Ovary (tissue), 9 donors: ENCODE measurements around the gene NIPBL. TPM values are rescaled to one million over a fixed set of nuclear protein-coding genes. Genes with fewer than 3 reads are reported as not detected.
"Not testable (repeated sequence)": the region's sequence is repeated elsewhere in the genome, so short reads cannot be mapped to it uniquely, and the experiment has no call there.

Source experiments
- DNase-seq, 5 donors: peaks; one replicate each; pipeline ENCODE4 v3.0.0-alpha.2; 2019 to 2020
- H3K27ac ChIP-seq, 2 donors: fragments of 200-600 bp; one replicate each; pipeline versions ENCODE4 v1.5.1 to v1.8.0; 2019 to 2022
- H3K27me3 ChIP-seq: fragments of 200-600 bp; one replicate; pipeline ENCODE4 v1.8.0; 2022
- H3K36me3 ChIP-seq: fragments of 200-600 bp; sonication (generic); one replicate; pipeline ENCODE4 v1.5.1; 2019
- H3K4me1 ChIP-seq: one replicate; pipeline ENCODE4 v1.8.1; 2013; ENCODE audit warnings: mild to moderate bottlenecking, moderate library complexity; ENCODE audit not compliant: insufficient read depth
- H3K4me3 ChIP-seq: fragments of 200-600 bp; sonication (generic); one replicate; pipeline ENCODE4 v1.5.1; 2017
- H3K9me3 ChIP-seq, 2 donors: fragments of 200-600 bp in 1 of 2; sonication (generic) in 1 of 2; one replicate each; pipeline versions ENCODE4 v1.5.1 to v1.8.1; 2013 to 2019; ENCODE audit warnings: mild to moderate bottlenecking in 1 of 2, moderate library complexity in 1 of 2
- EP300 ChIP-seq: sonication (generic); formaldehyde crosslinking; IDR thresholded peaks from one replicate; pipeline ENCODE4 v1.6.1; 2017; ENCODE audit warnings: antibody characterized with exemption
- POLR2A ChIP-seq: fragments of 450-650 bp; IDR thresholded peaks from one replicate; pipeline ENCODE4 v1.6.1; 2017; ENCODE audit warnings: antibody characterized with exemption, mild to moderate bottlenecking, moderate library complexity
- whole genome bisulfite sequencing, 3 donors: extraction: QIAGEN DNeasy Blood & Tissue Kit in 1 of 3; methylation state at CpG; one replicate each; pipeline versions ENCODE4 v1.1.5 to v1.1.7; 2013 to 2017; 5-methylcytosine and 5-hydroxymethylcytosine counted together
- intact Hi-C, 4 donors: fragments of 100-400 bp; cut with DNase I; formaldehyde crosslinking; loops; one replicate each; pipeline versions ENCODE4 v1.11.0 to v1.15.1; 2022 to 2023
- polyA plus RNA-seq, 2 donors: library from polyadenylated mRNA; stranded (reverse); fragments of 200-250 nt in 1 of 2; fragments of 350-450 nt in 1 of 2; fragmentation: Illumina TruSeq in 1 of 2; extraction: RNeasy Lipid Tissue Mini Kit (QIAGEN cat#74804) in 1 of 2; gene quantifications; one replicate each; pipeline ENCODE4 v1.2.3, GENCODE V29; 2013 to 2014
- total RNA-seq, 7 donors: library from RNA; depleted of rRNA in 2 of 7; stranded (reverse); fragments of >200 nt in 2 of 7; fragmentation: NEBNext Ultra II Directional in 3 of 7; extraction: Animal tissue kit (Norgen Biotek cat#: 25700) in 3 of 7; gene quantifications; one replicate each; pipeline versions ENCODE4 v1.1.0 to v1.2.4, GENCODE V29; 2016 to 2023
- TF ChIP-seq, protein P1 (sequence below), 3 donors: fragments of 450-650 bp in 2 of 3; fragments of 200-600 bp in 1 of 3; IDR thresholded peaks; one replicate each; pipeline versions ENCODE4 v1.5.1 to v1.8.0; 2016 to 2022; ENCODE audit warnings: antibody characterized with exemption in 3 of 3, mild to moderate bottlenecking in 1 of 3
- donor health status: DM: no; HTN: no; CAD: no; lungs with moderate emphysema.
- donor health status: DM: no; HTN: no; CAD: no.
- donor health status: Bipolar disorder and iron deficiency.
- donor health status: DM: yes; HTN: yes; CAD: no.
- donor health status: DM: no; HTN: no; CAD: no.
- donor health status: DM: yes; HTN: yes; CAD: no.

The NIPBL gene
- total and polyA plus RNA-seq, 9 donors = 20.8 to 73.1 (median 61.7) TPM

DNA sequence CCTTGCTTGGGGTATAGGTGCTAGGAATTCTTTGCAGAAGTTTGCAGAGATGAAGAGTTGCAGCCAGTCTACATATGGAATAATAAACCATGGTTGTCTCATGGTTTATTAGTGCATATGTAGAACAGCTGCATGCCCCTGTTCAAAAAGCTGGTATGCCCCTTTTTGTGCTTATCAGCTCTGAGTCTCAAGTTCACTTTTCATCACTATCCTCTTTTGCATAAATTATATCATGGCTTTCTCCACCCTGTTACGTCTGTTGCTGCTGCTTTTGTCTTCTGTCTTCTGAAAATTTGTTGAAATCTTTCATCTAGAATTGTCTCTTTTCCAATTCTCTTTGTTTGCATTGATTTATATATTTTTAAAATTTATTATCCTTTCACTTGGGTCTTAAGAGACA, 200.6 kb downstream of the NIPBL start:
- TF ChIP-seq, protein P1, sequence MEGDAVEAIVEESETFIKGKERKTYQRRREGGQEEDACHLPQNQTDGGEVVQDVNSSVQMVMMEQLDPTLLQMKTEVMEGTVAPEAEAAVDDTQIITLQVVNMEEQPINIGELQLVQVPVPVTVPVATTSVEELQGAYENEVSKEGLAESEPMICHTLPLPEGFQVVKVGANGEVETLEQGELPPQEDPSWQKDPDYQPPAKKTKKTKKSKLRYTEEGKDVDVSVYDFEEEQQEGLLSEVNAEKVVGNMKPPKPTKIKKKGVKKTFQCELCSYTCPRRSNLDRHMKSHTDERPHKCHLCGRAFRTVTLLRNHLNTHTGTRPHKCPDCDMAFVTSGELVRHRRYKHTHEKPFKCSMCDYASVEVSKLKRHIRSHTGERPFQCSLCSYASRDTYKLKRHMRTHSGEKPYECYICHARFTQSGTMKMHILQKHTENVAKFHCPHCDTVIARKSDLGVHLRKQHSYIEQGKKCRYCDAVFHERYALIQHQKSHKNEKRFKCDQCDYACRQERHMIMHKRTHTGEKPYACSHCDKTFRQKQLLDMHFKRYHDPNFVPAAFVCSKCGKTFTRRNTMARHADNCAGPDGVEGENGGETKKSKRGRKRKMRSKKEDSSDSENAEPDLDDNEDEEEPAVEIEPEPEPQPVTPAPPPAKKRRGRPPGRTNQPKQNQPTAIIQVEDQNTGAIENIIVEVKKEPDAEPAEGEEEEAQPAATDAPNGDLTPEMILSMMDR (IDR thresholded peaks at IDR 0.05) = no peak
- TF ChIP-seq EP300 (no peak), POLR2A (no peak)
- no peak for DNase-seq
- H3K4me1 ChIP-seq = no peaks in the 10 kb centered on the region
- no peaks in the 10 kb centered on the region for H3K9me3 ChIP-seq
- H3K27me3 ChIP-seq = no peaks in the 10 kb centered on the region
- no peaks in the 10 kb centered on the region for H3K36me3 ChIP-seq
- no peak overlapping the region for H3K27ac ChIP-seq
- intact Hi-C loops = no loop called here
- H3K4me3 ChIP-seq = no peak overlapping the region
- 82 to 84% (median 83%) methylated on average over 1 of the region's 1 CpG for WGBS, 3 donors

DNA sequence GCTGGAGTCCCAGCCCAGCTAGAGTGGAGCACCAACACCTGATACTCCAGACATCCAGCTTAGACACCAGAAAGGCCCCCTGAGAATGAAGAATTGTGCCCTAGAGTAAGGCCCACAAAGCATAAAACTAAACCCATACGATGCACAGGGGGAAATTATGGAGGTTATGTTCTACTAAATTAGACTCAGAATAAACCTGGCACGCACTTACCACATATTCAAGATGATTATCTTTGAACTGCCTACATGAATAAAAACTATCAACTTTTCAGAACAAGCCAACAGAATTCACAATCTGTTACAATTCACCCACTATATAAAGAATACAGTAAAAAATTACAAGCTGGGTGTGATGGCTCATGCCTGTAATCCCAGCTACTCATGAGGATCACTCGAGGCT, 204.1 kb downstream of the NIPBL start:
- H3K27ac ChIP-seq = no peak overlapping the region
- no peaks in the 10 kb centered on the region for H3K9me3 ChIP-seq
- H3K4me3 ChIP-seq = no peak overlapping the region
- intact Hi-C loops = no loop called here
- no peak for DNase-seq
- TF ChIP-seq, protein P1 (IDR thresholded peaks at IDR 0.05) = no peak
- TF ChIP-seq EP300 (no peak), POLR2A (no peak)
- no peaks in the 10 kb centered on the region for H3K36me3 ChIP-seq
- WGBS, 3 donors = 87 to 96% (median 94%) methylated on average over 3 of the region's 3 CpGs
- H3K27me3 ChIP-seq = no peaks in the 10 kb centered on the region
- no peaks in the 10 kb centered on the region for H3K4me1 ChIP-seq

DNA sequence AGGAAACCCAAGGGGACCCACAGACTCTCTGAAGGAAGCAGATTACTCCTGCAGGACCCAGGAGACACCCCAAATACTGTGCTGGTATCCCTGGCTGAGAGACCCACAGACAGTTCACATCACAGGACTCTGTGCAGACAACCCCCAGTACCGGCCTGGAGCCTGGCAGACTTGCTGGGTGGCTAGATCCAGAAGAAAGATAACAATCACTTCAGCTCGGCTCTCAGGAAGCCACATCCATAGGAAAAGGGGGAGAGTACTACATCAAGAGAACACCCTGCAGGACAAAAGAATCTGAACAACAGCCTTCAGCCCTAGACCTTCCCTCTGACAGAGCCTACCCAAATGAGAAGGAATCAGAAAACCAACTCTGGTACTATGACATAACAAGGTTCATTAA, 206.4 kb downstream of the NIPBL start:
- WGBS, 3 donors = 70 to 76% (median 71%) methylated on average over 2 of the region's 2 CpGs
- H3K9me3 ChIP-seq, H3K4me1 ChIP-seq, H3K36me3 ChIP-seq, DNase-seq, intact Hi-C loops, H3K4me3 ChIP-seq, H3K27ac ChIP-seq, H3K27me3 ChIP-seq: not testable (repeated sequence)

DNA sequence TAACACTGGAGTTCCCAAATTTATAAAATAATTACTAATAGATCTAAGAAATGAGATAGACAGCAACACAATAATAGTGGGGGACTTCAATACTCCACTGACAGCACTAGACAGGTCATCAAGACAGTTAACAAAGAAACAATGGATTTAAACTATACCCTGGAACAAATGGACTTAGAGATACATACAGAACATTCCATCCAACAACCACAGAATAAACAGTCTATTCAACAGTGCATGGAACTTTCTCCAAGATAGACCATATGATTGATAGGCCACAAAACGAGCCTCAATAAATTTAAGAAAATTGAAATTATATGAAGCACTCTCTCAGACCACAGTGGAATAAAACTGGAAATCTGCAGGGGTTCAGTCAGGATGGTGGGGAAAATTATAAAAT, 209.5 kb downstream of the NIPBL start:
- H3K27me3 ChIP-seq, H3K4me1 ChIP-seq, H3K9me3 ChIP-seq, H3K36me3 ChIP-seq, DNase-seq, intact Hi-C loops, H3K27ac ChIP-seq, H3K4me3 ChIP-seq: not testable (repeated sequence)
- 79 to 86% (median 82%) methylated on average over 1 of the region's 1 CpG for whole genome bisulfite sequencing, 3 donors

DNA sequence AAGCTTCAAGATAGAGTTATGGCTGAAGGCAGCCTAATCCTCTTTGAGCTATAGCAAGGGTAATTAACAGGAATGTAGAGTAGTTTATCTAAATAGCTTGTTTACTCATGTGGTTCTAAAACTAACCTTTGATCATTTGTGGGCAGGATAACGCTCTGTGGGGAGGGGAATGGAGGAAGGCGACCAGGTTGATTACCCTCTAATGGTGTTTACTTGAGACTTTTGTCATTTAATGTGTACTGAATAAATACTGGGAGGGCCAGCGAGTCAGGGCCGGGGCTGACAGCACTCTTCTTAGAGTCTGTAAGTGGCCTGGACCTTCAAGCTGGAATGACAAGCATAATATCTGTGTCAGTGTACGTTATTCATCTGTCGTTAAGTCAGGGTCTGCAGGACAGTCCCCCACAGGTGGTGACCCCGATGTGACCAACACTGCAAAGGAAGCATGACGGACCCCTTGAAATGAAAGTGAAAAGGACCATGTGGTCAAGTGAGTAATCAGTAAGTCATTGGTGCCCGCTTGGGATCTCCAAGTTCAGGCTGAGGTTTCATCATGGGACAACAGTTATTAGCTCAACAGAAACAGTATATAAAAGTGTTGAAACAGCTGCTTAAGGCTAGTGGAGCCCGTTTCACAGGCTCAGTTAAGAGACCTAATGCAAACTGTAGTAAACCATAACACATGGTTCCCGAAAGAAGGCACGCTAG, 210.1 kb downstream of the NIPBL start:
- DNase-seq = no peak
- no peaks in the 10 kb centered on the region for H3K4me1 ChIP-seq
- TF ChIP-seq, protein P1 (IDR thresholded peaks at IDR 0.05) = no peak
- no peak for TF ChIP-seq EP300
- no peak for TF ChIP-seq POLR2A
- intact Hi-C loops = no loop called here
- H3K9me3 ChIP-seq = no peaks in the 10 kb centered on the region
- no peaks in the 10 kb centered on the region for H3K36me3 ChIP-seq
- no peaks in the 10 kb centered on the region for H3K27me3 ChIP-seq
- 74 to 76% (median 74%) methylated on average over 12 of the region's 12 CpGs for WGBS, 3 donors
- no peak overlapping the region for H3K27ac ChIP-seq
- no peak overlapping the region for H3K4me3 ChIP-seq
